HFFc6 (cell line): ENCODE measurements around the gene IFITM10. TPM values are rescaled to one million over a fixed set of nuclear protein-coding genes. Genes with fewer than 3 reads are reported as not detected.

ENCODE experiments used
- DNase-seq: peaks from one replicate; pipeline ENCODE4 v3.0.0-alpha.2; 2018
- H3K27ac Mint-ChIP-seq: 2 replicates; pipeline ENCODE4 v1.8.0; 2020; ENCODE audit warnings: mild to moderate bottlenecking, mixed read lengths
- H3K27me3 Mint-ChIP-seq: 2 replicates; pipeline ENCODE4 v1.8.0; 2021; ENCODE audit warnings: mild to moderate bottlenecking, moderate library complexity, mixed read lengths; ENCODE audit not compliant: insufficient read depth
- H3K36me3 Mint-ChIP-seq: 2 replicates; pipeline ENCODE4 v1.8.0; 2021; ENCODE audit warnings: low read depth, mixed read lengths
- H3K4me1 Mint-ChIP-seq: 2 replicates; pipeline ENCODE4 v1.8.0; 2020; ENCODE audit warnings: low read depth, mixed read lengths
- H3K4me3 Mint-ChIP-seq: 2 replicates; pipeline ENCODE4 v1.8.0; 2020; ENCODE audit warnings: mild to moderate bottlenecking, moderate library complexity, mixed read lengths
- H3K9me3 Mint-ChIP-seq: 2 replicates; pipeline ENCODE4 v1.8.0; 2020; ENCODE audit warnings: mild to moderate bottlenecking, mixed read lengths
- CTCF ChIP-seq: fragments of 200-600 bp; sonication (generic); IDR thresholded peaks from 2 replicates; pipeline ENCODE4 v1.5.0; 2021; ENCODE audit warnings: antibody characterized with exemption, mild to moderate bottlenecking
- total RNA-seq, 6 experiments: library from RNA; stranded (reverse); fragmentation: NEBNext Ultra II Directional; extraction: Animal tissue kit (Norgen Biotek cat#: 25700); gene quantifications; 2 replicates in 1 of 6; 3 replicates in 5 of 6; pipeline ENCODE4 v1.2.3, GENCODE V29; 2021

Gene IFITM10
- total RNA-seq, 6 experiments from 2014 or later, result 0.21 to 0.71 (median 0.45) TPM

GRCh38 chr11:1741741-1742140 is 8.7 kb downstream of the IFITM10 start:
- peaks cover 15% of the 10 kb centered on the region for H3K36me3 Mint-ChIP-seq
- no peaks in the 10 kb centered on the region for H3K4me1 Mint-ChIP-seq
- DNase-seq, result no peak
- no peak overlapping the region for H3K27ac Mint-ChIP-seq
- peaks cover 25% of the 10 kb centered on the region for H3K27me3 Mint-ChIP-seq
- no peak overlapping the region for H3K4me3 Mint-ChIP-seq
- peaks cover 22% of the 10 kb centered on the region for H3K9me3 Mint-ChIP-seq
- no peak for TF ChIP-seq CTCF

GRCh38 chr11:1740786-1741530 is 9.4 kb downstream of the IFITM10 start:
- TF ChIP-seq CTCF, result no peak
- Mint-ChIP-seq H3K4me3 (no peak overlapping the region), H3K27ac (no peak overlapping the region), H3K27me3 (peaks cover 28% of the 10 kb centered on the region), H3K4me1 (no peaks in the 10 kb centered on the region), H3K9me3 (peaks cover 26% of the 10 kb centered on the region), H3K36me3 (peaks cover 19% of the 10 kb centered on the region)
- no peak for DNase-seq

GRCh38 chr11:1739576-1739975 is 10.8 kb downstream of the IFITM10 start:
- no peak overlapping the region for H3K4me3 Mint-ChIP-seq
- TF ChIP-seq CTCF, result no peak
- no peak overlapping the region for H3K27ac Mint-ChIP-seq
- H3K9me3 Mint-ChIP-seq, result peaks cover 31% of the 10 kb centered on the region
- H3K4me1 Mint-ChIP-seq, result no peaks in the 10 kb centered on the region
- DNase-seq, result no peak
- H3K36me3 Mint-ChIP-seq, result peaks cover 22% of the 10 kb centered on the region
- H3K27me3 Mint-ChIP-seq, result peaks cover 32% of the 10 kb centered on the region

- Mint-ChIP-seq H3K27ac (no peak overlapping the region), H3K4me1 (no peaks in the 10 kb centered on the region), H3K4me3 (no peak overlapping the region), H3K36me3 (peaks cover 22% of the 10 kb centered on the region), H3K9me3 (peaks cover 31% of the 10 kb centered on the region), H3K27me3 (peaks cover 41% of the 10 kb centered on the region)
- no peak for TF ChIP-seq CTCF
- DNase-seq, result no peak
Measured at GRCh38 chr11:1738380-1738779, 12.0 kb downstream of the IFITM10 start.

- Mint-ChIP-seq H3K4me1 (no peaks in the 10 kb centered on the region), H3K4me3 (no peak overlapping the region), H3K9me3 (peaks cover 31% of the 10 kb centered on the region), H3K36me3 (peaks cover 22% of the 10 kb centered on the region), H3K27ac (no peak overlapping the region), H3K27me3 (peaks cover 48% of the 10 kb centered on the region)
- no peak for TF ChIP-seq CTCF
- DNase-seq, result no peak
Measured at GRCh38 chr11:1737080-1737757, 13.2 kb downstream of the IFITM10 start.
